Stimulated activated CD4-positive, alpha-beta T cell treated with anti-CD3 and anti-CD28 coated beads, TNF-alpha, amount 100 ng/mL, for 4 hours (primary cell): Measurements from ENCODE around the gene HOXD9.

Source experiments
- DNase-seq, 3 experiments: peaks; one replicate each; pipeline ENCODE4 v3.0.0-alpha.2; 2020; ENCODE audit warnings: low read depth in 3 of 3

HOXD9 gene

GRCh38 chr2:176137906-176138305, 15.4 kb downstream of the HOXD9 start:
- no peak for DNase-seq

- no peak for DNase-seq
These were observed 16.0 kb downstream of the HOXD9 start for GRCh38 chr2:176138526-176138922.

- no peak for DNase-seq
These were observed 16.6 kb downstream of the HOXD9 start for GRCh38 chr2:176138923-176139660.

- no peak for DNase-seq
These were observed 17.4 kb downstream of the HOXD9 start for GRCh38 chr2:176139661-176140512.

- DNase-seq, result peak; percentile 17 to 35 (median 23)
These were observed 18.2 kb downstream of the HOXD9 start for GRCh38 chr2:176140513-176141317.

- no peak for DNase-seq
These were observed 19.8 kb downstream of the HOXD9 start for GRCh38 chr2:176142281-176142680.

- no peak for DNase-seq
These were observed 22.8 kb downstream of the HOXD9 start for GRCh38 chr2:176145085-176145969.

- no peak for DNase-seq
These were observed 23.6 kb downstream of the HOXD9 start for GRCh38 chr2:176146101-176146500.

- DNase-seq, result no peak
These were observed 24.1 kb downstream of the HOXD9 start for GRCh38 chr2:176146645-176147044.

GRCh38 chr2:176147210-176147799, 24.8 kb downstream of the HOXD9 start:
- DNase-seq, result no peak

GRCh38 chr2:176147800-176148496, 25.4 kb downstream of the HOXD9 start:
- no peak for DNase-seq

- no peak for DNase-seq
These were observed 26.4 kb downstream of the HOXD9 start for GRCh38 chr2:176148751-176149421.

GRCh38 chr2:176149481-176149938, 27.0 kb downstream of the HOXD9 start:
- DNase-seq, result no peak

- no peak for DNase-seq
These were observed 27.5 kb downstream of the HOXD9 start for GRCh38 chr2:176149939-176150583.

GRCh38 chr2:176150584-176151441, 28.3 kb downstream of the HOXD9 start:
- no peak for DNase-seq

GRCh38 chr2:176151442-176152287, 29.1 kb downstream of the HOXD9 start, which contains the start of gene HOXD4:
Gene HOXD4, plus strand, starts transcription at chr2:176151550. Its CDS starts 84 bp downstream, at chr2:176151634.
- DNase-seq, result no peak
